Skin of body (tissue), 2 donors: ENCODE measurements around the gene ALLC. TPM values are rescaled to one million over a fixed set of nuclear protein-coding genes. Genes with fewer than 3 reads are reported as not detected.
"Not testable (repeated sequence)": the region's sequence is repeated elsewhere in the genome, so short reads cannot be mapped to it uniquely, and the experiment has no call there.

Source experiments
- DNase-seq: peaks from one replicate; lab custom pipeline; 2025; lab: John Stamatoyannopoulos, UW
- total RNA-seq: library from RNA; depleted of rRNA; stranded (reverse); fragments of >200 nt; gene quantifications from one replicate; pipeline ENCODE4 v1.2.3, GENCODE V29; 2014

ALLC gene
- total RNA-seq, 1 donor from 2014 or later = not detected

- peak; percentile 4 for DNase-seq
Observed at GRCh38 chr2:3626118-3626811, 31.7 kb upstream of the ALLC start.

GRCh38 chr2:3626812-3627499 is 31.0 kb upstream of the ALLC start:
- no peak for DNase-seq

- no peak for DNase-seq
Observed at GRCh38 chr2:3627500-3628100, 30.4 kb upstream of the ALLC start.

- no peak for DNase-seq
Observed at GRCh38 chr2:3628241-3628679, 29.7 kb upstream of the ALLC start.

GRCh38 chr2:3628800-3629199 is 29.2 kb upstream of the ALLC start:
- DNase-seq = no peak

- no peak for DNase-seq
Observed at GRCh38 chr2:3630631-3631030, 27.4 kb upstream of the ALLC start.

- DNase-seq = no peak
Observed at GRCh38 chr2:3631161-3631850, 26.7 kb upstream of the ALLC start.

- DNase-seq = no peak
Observed at GRCh38 chr2:3631851-3632659, 25.9 kb upstream of the ALLC start.

GRCh38 chr2:3633089-3633981 is 24.7 kb upstream of the ALLC start:
- DNase-seq = no peak

GRCh38 chr2:3633982-3634595 is 23.9 kb upstream of the ALLC start:
- no peak for DNase-seq

- no peak for DNase-seq
Observed at GRCh38 chr2:3634596-3635121, 23.3 kb upstream of the ALLC start.

GRCh38 chr2:3635171-3635974 is 22.6 kb upstream of the ALLC start:
- no peak for DNase-seq

- not testable (repeated sequence) for DNase-seq
Observed at GRCh38 chr2:3635975-3636327, 22.0 kb upstream of the ALLC start.

GRCh38 chr2:3636586-3637310 is 21.3 kb upstream of the ALLC start:
- no peak for DNase-seq

- no peak for DNase-seq
Observed at GRCh38 chr2:3637311-3637675, 20.7 kb upstream of the ALLC start.

GRCh38 chr2:3637692-3638455 is 20.1 kb upstream of the ALLC start:
- DNase-seq = no peak

GRCh38 chr2:3638456-3638810 is 19.6 kb upstream of the ALLC start:
- no peak for DNase-seq
